Umbilical cord (tissue), 2 donors: ENCODE data around the gene ARHGEF19. TPM values are rescaled to one million over a fixed set of nuclear protein-coding genes. Genes with fewer than 3 reads are reported as not detected.
A peak's percentile ranks its signal among the peaks of the same experiment; 100 is the strongest.
"Not testable (repeated sequence)": the region's sequence is repeated elsewhere in the genome, so short reads cannot be mapped to it uniquely, and the experiment has no call there.

Experiments
- DNase-seq: peaks from one replicate; pipeline ENCODE4 v3.0.0-alpha.2; 2015; ENCODE audit warnings: low spot score
- total RNA-seq: library from RNA; depleted of rRNA; stranded (reverse); fragments of >200 nt; gene quantifications from one replicate; pipeline ENCODE4 v1.2.3, GENCODE V29; 2014; ENCODE audit warnings: low replicate concordance; ENCODE audit not compliant: insufficient read depth

The ARHGEF19 gene
- total RNA-seq, 1 donor from 2014 or later: 26.5 TPM

DNA sequence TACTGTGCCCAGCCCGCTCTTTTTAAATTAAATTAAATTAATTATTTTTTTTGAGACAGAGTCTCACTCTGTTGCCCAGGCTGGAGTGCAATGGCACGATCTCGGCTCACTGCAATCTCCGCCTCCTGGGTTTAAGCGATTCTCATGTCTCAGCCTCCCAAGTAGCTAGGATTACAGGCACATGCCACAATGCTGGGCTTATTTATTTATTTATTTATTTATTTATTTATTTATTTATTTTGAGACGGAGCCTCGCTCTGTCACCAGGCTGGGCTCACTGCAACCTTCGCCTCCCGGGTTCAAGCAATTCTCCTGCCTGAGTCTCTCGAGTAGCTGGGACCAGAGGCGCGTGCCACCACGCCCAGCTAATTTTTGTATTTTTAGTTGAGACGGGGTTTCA, 10.3 kb upstream of the ARHGEF19 start:
- DNase-seq: not testable (repeated sequence)

DNA sequence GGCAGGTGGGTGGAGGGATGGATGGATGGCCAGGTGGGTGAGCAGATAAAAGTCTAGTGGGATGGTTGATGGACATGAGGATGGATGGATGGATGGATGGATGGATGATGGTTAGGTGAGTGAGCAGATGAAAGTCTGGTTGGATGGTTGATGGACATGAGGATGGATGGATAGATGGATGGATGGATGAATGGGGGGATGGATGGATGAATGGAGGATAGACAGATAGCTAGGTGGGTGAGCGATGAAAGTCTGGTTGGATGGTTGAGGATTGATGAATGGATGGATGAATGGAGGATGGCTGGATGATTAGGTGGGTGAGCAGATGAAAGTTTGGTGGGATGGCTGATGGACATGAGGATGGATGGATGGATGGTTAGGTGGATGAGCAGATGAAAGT, 9.0 kb upstream of the ARHGEF19 start:
- DNase-seq: no peak

DNA sequence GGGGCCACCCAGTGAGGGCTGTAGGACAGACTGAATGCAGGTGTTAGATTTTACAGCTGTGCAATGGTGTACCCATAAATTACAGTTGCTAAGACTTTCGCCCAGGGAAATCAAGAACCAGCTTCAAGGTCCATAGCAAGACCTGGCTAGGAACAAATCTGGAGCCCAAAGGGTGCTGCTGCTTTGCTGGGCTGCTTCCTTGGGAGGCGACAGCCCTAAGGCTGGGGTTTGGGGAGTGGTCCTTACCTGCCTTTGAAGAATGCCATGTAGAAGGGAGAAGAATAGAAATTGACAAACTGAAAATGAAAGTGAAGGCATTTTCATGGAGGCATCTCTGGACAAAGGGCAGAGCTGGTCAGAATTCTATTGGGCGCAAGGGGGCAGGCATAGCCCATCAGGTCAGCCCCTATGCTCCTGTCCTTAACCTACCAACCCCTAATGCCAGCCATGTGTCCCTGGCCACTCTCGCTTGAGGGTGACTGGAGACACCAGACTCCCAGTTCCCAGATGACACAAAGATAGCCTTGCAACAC, 7.6 kb upstream of the ARHGEF19 start:
- no peak for DNase-seq

DNA sequence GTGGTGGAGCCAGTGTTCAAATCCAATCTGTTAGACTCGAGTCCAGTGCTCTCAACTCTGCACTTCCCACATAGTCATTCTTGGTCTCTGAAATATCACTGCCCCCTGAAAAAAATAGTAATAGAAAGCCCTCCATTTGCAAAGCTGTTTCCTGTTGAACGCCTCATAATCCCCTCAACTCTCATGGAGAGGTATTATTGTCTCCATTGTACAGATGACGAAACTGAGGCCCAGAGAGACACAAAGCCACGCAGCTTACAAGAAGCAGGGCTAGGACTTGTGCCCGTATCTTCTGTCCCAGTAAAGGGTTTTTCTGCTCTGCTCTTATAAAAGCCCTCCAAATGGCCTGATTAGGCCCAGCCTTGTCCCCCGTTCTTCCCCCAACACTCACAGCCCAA, 6.2 kb upstream of the ARHGEF19 start:
- no peak for DNase-seq

DNA sequence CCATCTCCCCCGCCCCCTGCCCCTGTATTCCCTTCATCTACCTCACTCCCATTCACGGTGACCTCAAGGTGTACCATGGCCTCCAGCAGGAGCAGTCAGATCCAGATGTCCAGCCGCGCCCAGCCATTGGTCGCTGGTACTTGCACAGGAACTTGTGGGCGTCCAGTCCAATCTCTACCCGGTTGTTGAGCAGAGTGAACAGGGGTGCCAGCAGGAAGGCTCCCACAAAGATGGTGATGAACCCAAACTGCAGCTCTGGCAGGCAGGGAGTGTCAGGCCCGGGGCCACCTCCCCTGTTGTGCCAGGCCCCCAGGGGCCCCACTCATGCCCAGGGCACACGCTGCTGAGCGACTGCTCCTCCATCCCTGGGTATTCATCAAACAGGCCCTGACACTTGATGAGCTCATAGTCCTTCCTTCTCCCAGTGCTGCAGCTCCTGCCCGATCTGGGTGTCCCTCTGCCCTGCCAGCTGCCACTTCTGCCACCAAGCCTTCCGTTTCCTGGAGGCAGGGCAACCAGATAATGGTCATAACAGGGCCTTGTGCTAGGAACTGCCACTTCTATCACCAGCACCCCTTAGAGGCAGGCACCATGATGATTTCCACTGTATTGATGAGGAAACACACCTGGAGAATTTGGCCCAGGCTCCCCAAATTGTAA, 5.7 kb upstream of the ARHGEF19 start:
- DNase-seq: no peak

DNA sequence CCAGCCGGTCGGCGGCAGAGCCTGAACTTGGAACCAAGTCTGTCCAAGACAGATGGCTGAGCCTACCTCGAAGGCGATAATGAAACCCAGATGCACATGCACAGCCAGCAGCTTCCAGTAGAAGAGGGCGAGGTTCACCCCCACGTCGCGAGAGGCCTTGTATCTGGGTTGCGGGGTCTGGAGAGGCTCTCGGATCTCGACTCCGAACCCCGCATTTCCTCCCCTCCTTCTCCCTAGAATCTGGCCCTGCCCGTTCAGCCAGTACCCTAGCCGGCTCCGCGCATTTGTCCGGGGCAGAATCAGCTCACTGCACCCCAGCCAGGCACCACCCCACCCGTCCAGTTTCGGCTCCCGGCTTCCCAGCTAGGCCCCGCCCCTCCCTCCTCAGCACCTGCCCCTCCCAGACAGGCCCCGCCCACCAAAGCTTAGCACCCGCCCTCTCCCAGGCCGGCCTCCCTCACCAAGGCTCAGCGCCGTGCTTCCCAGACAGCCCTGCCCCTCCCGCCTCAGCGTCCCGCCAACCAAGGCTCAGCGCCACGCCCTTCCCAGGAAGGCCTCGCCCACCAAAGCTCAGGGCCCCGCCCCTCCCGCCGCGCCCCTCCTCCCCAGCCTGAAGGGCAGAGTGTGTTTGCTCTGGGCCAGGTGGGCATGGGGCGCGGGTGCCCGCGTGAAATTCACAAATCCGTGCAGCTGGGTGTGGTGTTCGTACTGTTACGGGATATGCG, 4.8 kb upstream of the ARHGEF19 start:
- peak; percentile 99 for DNase-seq

DNA sequence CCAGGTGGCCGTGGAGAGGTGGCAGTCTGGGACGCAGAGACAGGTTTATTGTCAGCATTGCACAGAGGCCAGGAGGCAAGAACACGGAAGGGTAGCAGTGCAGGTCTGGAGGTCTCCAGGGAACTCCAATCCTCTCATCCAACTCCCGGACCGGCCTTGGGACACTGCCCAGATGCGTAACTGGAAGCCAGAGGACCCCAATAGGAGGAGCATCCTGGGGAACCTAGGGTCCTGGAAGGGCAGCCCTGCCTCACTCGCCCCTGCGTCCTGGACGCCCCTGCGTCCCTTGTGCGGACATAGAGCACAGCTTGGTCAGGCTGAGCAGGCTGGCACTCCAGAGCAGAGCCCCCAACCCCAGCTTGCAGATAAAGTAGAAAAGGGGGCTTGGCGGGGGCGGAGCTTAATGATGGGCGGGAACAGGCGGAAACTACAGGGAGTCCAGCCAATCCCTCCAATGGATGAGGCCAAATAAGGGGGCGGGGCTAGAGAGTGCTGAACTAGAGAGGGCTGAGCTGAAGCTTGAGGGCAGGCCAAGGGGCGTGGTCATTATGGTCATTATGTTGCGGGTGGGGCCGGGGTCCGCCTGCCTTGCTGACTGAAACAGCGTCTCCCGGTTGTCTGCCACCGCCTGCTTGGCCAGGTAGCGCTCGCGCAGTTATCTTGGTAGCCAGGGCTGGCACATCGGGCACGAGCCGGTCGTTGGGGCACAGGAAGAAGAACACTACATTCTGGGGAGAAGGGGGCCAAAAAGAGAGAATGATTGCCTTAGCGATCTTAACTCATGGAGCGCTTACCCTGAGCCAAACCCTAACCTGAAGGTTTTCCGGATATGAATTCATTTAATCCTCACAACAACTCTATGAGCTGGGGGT, 3.7 kb upstream of the ARHGEF19 start:
- peak; percentile 94 for DNase-seq

DNA sequence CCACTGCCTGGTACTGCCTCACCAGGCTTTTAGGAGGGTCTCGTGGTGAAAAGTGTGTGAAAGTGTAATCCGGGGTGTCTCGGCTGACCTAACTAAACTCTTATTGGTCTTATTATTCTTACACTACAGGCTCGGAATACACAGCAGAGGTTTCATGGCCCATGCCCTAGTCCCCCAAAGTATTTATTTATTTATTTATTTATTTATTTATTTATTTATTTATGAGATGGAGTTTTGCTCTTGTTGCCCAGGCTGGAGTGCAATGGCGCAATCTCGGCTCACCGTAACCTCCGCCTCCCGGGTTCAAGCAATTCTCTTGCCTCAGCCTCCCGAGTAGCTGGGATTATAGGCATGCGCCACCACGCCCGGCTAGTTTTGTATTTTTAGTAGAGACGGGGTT, 2.8 kb upstream of the ARHGEF19 start:
- DNase-seq: not testable (repeated sequence)

DNA sequence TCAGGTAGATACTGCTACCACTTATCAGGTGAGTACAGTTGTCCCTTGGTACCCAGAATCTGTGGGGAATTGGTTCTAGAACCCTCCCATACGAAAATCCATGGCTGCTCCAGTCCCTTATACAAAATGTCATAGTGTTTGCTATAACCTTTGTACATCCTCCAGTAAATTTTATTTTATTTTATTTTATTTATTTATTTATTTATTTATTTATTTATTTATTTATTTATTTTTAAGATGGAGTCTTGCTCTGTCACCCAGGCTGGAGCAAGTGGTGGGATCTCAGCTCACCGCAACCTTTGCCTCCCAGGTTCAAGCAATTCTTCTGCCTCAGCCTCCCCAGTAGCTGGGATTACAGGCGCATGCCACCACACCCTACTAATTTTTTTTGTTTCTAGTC, 1.1 kb upstream of the ARHGEF19 start:
- DNase-seq: not testable (repeated sequence)

DNA sequence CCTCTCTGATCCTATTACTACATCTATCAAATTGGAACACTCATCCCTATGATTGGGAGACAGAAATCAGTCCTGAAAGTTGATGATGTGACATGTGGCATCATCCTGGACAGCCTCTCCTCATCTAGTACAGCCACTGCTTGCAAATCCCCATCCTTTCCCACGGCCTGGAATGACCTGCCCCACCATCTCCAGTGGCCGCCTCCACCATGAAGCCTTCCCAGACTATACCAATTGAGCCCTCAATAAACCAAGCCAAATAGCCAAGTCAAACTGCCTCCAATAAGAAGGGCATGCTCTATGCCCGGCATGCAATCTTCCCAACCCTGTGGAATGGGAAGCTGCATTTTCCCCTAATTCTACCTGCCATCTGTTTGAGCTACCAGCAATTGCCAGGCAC, 561 bp upstream of the ARHGEF19 start:
- no peak for DNase-seq

DNA sequence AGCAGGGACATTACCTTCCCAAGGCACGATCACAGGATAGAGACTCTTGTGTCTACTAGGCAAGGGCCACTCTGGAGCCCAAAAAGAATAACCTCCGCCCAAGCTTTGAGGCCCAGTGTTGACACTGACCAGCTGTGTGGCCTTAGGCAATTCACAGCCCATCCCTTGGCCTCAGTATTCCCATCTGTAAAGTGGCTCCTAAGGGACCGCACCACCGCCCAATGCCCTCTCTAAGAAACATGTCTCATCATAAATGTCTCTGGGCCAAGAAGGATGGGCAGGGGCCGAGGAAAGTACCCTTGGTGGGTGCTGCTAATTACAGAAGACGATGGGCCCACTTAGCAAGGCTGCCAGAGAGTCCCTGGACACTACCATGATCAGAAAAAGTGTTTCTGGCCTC, 628 bp downstream of the ARHGEF19 start:
- no peak for DNase-seq

DNA sequence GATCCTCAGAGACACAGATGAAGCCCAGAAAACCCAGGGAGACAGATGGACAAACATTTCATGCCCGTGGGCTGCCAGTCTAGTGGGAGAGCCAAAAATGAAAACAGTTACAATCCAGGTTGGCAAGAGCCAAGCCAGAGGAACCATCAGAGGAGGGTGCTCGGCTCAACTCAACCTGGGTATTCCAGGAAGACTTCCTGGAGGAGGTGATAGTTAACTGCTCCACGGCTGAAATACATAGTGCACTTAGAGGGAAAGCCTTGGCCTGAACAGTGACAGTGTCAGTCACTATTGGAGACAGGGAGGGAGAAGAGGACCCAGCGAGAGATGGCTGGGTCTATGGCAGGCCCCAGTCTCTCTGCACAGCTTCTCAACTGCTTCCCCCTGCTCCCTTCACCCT, 1.9 kb downstream of the ARHGEF19 start:
- DNase-seq: no peak

DNA sequence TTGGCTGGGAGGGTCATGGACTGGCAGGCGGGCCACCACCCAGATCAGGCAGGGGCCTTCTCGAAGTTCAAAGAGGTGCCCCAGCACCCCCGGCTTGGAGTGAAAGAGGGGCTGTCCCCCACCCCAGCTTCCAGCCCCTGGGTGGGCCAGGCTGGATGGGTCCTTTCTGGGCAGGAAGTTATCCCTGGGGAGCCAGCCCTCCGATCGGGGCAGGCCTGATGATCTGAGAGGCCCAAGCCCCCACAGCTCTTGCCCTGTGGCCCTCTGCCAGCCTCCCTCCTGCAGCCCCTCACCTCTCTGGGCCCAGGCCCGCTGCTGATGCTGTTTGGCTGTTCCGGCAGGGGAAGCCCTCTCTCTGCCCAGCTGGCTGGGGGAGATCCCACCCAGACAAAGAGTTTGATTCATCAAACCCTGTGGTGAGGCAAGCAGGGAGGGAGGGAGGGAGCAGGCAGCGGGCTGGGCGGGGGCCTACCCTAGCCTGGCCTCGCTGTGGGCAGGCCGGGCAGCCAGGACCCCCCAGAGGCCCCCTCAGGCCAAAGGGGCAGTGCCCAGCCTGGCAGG, 2.5 kb downstream of the ARHGEF19 start:
- peak; percentile 61 for DNase-seq

DNA sequence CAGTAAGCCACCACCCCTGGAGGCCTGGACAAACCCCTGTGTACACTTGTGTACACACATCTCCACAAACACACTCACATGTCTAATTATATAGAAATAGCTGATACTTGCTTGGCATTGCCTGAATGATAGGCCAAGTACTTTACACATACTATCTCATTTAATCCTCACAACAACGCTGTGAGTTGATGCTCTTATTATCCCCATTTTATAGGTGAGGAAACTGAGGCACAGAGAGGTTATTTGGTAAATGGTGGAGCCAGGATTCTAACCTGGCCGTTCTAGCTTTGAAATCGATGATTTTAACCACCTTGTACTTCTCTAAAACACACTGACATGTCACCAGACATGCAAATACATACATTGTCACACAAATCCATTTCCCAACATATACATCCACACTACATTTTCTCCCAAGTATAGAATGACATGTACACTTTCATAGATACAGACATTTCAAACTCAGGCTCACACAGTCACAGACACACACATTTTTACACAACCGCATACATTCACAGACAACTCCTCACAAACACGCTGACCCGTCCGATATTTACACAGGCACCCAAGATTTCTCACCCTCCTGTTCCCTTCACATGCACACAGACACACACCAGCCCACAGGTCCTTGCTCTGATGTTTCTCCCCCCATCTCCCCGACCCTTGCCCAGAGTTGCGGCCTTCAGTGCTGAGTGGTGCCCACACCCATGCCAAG, 3.2 kb downstream of the ARHGEF19 start:
- DNase-seq: no peak

DNA sequence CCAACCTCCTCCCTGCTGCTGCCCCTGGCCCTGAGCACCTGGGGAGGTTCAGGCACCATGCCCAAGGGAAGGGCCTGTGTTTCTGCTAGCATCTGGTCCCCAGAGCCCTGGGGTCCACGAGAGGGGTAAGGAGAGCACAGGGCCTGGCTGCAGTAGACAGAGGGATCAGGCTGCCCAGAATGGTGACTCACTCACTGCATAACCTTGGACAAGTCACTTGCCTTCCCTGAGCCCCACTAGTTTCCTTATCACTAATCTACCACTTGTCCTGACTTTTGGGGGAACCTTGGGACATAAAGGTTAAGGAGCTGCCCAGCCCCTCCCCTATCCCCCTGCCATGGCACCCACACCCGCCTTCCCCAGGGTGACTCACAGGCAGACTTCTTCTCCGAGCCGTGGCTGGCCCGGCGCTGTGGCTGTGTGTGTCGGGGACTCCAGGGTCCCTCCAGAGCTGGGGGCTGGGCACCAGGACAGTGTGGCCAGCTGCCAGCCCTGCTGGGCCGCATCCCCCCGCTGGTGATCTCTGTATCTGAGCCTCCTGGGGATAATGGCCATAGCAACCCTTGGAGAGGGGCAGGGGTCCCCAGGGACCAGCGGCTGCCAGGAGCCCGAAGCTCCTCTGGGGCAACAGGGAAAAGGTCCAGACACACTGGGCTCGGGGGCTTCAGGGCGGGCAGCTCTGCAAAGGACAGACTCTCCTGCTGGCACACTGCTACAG, 4.0 kb downstream of the ARHGEF19 start:
- no peak for DNase-seq

DNA sequence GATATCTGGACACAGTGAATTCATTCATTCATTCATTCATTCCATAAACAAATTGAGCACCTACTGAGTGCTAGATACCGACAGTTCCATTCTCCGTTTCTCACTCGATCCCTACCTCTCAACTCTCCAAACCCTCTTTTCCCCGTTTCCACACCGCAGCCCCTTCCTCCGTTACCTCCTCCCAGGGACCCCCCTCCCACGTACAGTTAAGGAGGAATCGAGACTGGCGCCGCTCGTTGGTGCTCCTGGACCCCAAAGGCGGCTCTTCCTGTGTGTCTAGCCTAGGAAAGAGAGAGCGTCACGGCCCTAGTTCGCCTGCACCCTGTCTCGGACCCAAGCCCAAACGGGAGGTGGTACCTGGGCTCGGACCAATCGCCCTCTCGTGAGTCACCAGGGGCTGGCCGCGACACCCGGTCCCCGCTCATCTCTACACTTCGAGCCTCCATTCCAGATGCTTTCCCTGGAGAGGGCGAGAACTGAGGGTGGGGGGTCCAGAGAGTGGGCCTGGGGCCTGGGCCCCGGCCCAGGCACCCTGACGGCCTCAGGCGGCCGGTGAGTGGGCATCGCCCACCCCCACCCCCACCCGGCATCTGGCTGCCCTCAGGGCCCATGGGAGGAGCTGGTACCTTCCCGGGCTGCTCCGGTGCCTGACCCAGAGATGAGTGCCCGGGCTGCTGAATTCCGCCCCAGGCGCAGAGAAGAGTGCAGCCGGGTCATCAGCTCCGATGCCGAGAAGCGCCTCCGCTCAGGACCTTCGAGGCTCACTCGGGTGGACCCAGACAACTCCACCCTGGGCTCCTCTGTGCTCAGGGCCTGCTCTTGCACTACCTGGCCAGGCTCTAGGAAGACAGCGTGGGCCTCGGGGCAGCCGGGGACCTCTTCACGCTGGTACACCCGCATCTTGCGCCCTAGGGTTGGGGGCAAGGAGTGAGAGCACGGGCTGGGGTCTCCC, 4.9 kb downstream of the ARHGEF19 start:
- DNase-seq: peak; percentile 49

DNA sequence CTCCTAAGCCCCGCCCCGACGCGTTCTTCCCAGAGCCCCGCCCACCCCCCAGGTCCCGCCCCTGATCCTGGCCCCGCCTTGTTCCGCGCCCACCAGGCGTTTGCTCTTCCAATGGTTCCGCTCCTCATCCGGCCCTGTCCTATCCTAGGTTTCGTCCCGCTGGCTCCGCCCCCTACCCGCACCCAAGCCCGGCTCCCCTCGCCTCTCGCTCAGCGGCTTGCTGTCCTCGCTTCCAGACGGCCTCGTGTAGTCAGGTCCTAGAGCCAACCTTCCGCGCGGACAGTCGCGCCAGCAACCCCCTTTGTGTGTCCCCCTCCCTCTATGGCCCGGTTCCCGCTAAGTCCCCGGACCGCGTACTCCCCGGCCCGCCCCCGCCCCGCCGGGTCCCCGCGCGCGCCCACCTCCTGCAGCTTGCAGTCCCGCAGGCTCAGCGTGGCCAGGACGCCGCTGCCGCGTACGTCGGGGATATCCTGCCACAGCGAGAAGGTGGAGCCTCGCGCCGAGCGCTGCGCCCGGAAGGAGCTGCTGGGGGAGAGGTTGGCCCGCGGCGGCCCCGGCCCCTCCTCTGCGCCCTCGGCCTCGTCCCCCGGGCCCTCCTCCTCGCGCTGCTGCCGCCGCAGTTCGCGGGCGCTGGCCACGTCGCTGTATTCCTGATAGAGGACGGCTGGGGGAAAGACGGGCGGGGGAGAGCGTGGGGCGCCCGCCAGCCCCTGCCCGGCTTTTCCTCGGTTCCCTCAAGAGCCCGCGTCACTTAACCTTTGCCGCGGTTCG, 5.7 kb downstream of the ARHGEF19 start:
- peak; percentile 99 for DNase-seq

DNA sequence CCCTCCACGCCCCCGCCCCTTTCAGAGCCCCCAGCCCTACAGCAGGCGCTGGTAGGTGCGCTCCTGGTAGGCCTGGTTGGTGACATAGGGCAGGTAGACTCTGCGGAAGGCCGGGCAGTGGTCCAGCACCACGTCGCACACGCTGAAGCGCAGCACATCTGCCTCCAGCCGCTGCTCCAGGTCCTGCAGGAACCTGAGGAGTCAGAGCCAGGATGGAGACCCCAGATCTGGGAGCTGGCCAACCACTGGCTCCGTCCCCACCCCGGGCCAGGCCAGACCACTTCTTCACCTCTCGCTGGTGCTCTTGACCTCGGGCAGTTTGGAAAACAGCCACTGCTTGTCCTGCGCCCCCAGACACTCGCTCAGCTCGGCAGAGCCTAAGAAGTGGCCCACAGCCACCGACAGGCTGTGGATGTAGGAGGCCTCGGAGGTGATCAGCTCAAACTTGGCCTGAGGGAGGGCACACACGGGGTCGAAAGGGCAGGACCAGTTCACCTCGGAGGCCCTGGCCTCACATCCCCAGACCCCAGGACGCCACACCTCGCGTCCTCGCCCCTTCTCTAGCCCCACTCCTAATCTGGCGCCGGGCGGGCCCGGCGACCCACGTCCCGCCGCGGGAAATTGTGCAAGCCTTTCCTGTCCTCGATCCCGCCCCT, 6.4 kb downstream of the ARHGEF19 start:
- DNase-seq: no peak
